DND-41 (cell line): ENCODE measurements around the gene TTLL8.

ENCODE experiments used
- CTCF ChIP-seq: IDR thresholded peaks from 2 replicates; pipeline ENCODE4 v1.5.1; 2012; ENCODE audit warnings: borderline replicate concordance, low read length, moderate library complexity, mild to moderate bottlenecking; ENCODE audit not compliant: poor library complexity, severe bottlenecking; ENCODE audit errors: extremely low read depth
- EZH2 ChIP-seq: IDR thresholded peaks from 3 replicates; pipeline ENCODE4 v1.6.1; 2012; ENCODE audit warnings: borderline replicate concordance, low read depth, mild to moderate bottlenecking, moderate library complexity, low read length, inconsistent platforms; ENCODE audit not compliant: severe bottlenecking

GRCh38 chr22:50046019-50046415 is 12.1 kb downstream of the TTLL8 start:
- no peak for TF ChIP-seq CTCF
- TF ChIP-seq EZH2, result no peak
